HG02678 (cell line): ENCODE data around the gene KLHL40.

Source experiments
- ATAC-seq: cut with Tn5 transposase; IDR thresholded peaks from one replicate; pipeline ENCODE4 v1.9.1; 2021; ENCODE audit warnings: mild to moderate bottlenecking, moderate library complexity; ENCODE audit not compliant: unreplicated experiment

KLHL40 gene

DNA sequence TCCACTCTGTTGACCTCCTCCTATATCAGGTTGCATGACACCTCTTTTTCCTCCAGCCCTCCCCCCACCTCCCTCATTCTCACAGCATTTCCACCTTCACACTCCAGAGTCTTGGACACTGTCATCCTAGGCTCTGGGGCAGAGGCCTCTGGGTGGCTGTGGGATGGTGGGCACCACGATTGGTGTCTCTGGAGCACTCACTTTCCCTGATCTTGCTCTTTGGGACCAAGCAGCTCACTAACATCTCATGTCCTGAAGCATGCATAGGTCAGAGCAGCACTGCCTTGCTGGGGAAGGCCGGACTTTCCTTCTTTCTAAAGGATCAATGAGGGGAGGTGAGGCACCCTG is 16.9 kb upstream of the KLHL40 start:
- ATAC-seq: no peak

DNA sequence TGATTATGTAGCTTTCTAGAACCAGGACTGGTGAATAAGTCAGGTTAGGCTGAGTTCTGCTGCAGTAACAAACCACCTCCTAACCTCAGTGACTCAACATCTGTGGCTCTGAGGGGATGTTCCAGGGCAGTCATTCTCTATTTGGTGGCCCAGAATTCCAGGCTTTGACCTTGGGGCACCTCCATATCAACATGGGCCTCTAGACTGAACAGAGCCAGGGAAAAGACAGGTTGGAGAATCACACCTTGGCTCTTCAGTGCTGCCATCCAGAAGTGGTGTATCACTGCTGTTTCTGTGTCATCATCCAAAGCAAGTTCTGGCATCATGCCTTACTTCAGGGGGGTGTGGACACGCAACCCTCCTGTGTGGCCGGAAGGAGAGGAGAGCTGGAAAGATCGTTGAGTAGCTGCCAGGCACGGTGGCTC is 16.5 kb upstream of the KLHL40 start:
- no peak for ATAC-seq

DNA sequence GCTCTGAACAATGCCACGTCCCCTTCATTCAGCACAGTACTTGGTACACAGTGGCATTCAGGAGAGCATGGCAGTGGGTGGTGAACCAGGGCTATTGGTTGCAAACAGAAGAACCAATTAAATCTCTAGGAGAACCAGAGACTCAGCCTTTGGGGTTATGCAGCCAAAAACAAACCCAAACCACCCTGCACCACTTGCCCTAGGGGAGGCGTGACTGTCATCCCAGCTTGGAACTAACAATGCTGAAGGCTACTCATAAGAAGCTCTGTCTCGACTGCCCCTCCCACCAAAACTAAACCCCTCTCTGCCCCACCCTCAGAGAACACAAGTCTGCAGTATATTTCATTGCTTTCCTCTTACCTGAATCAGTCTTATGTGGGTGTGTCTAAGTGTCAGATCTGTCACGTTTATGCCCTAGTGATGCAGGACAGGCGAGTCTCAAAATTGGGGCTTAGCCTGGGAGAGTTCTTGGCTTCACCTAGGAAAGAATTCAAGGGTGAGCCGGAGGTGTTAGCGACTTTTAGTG is 15.2 kb upstream of the KLHL40 start:
- no peak for ATAC-seq

DNA sequence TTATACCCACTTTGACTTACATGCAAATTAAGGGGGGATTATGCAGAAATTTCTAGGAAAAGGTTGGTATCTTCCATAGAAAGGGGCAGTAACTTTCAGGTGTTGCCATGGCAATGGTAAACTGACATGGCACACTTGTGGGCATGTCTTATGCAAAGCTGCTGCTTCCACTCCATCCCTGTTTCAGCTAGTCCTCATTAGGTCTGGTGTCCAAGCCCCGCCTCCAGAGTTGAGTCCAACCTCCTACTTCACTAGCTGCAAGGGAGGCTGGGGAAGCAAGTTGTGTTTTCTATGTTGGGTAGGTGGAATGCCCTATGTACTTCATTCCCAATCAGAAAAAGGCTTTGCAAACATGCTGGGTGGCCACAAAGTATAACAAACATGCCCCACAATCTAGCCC is 14.7 kb upstream of the KLHL40 start:
- ATAC-seq: no peak

DNA sequence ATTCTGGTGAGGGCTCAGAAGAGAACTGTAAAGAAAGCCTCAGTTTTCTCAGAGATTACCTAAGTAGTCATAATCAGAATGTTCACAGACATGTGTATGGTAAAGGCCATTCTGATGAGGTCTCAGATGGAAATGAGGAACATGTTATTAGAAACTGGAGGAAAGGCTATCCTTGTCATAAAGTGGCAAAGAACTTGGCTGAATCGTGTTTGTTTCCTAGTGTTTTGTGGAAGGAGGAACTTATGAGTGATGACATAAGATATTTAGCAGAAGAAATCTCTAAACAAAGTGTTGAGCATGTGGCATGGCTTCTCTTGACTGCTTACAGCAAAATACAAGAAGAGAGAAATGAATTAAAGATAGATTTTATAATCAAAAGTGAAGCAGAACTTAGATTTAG is 12.8 kb upstream of the KLHL40 start:
- no peak for ATAC-seq

DNA sequence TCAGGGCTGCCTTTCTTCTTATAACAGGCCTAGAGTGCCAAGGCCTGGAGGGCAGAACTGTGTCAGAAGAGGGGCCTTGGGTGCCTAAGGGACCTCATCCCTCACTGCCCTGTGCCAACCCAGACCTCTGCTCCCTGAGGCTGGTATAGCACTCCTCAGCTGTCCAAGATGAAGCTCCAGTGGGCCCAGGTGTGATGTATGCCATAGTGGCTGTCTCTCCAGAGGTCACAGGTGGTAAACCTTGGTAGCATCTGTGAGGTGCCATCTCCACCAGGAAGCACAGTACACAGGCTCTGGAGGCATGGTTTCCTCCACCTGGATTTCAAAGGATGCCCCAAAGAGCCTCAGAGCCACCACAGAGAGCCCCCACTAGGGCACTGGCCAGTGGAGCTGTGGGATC is 12.3 kb upstream of the KLHL40 start:
- no peak for ATAC-seq

DNA sequence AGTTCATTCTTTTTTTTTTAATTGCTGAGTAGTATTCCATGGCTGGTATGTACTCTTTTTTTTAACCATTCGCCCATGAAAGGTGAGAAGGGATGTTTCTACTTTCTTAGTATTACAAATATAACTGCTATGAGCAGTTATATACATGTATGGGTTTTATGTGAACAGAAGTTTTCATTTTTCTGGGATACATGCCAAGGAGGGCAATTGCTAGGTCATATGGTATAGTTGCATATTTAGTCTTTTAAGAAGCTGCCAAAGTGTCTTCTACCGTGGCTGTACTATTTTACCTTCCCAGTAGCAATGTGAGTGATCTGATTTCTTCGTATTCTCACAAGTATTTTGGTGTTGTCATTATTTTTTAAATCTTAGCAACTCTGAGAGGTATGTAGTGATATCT is 11.2 kb upstream of the KLHL40 start:
- no peak for ATAC-seq

DNA sequence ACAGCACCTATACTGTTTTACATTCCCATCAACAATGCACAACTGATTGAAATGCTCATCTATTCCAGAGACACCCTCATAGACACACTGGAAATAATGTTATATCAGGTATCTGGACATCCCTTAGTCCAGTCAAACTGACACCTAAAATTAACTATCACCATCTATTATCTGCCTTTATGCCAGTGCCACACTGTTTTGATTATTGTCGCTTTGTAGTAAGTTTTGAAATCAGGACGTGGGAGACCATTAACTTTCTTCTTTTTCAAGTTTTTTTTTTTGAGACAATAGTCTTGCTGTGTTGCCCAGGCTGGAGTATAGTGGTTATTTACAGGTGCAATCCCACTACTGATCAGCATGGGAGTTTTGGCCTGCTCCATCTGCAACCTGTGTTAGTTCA is 9.4 kb upstream of the KLHL40 start:
- ATAC-seq: no peak

DNA sequence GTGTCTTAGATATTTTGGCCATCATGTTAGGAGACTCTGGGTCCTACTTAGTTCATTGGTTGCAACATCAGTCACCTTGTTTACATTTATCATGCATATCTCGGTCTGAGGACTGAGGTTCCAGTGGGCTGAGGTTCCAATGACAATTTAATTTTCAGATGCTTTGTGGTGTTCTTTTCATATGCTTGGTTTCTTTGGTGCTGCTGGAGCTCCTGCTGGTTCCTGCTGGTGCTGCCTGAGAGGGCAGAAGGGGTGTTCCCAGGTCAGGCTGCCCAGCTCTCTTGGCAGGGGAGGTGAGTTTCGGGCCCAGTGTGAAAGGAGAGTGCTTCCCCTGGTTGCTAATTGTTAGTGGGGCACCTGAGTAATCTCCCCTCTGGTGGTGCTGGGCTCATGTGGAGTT is 6.9 kb upstream of the KLHL40 start:
- no peak for ATAC-seq

DNA sequence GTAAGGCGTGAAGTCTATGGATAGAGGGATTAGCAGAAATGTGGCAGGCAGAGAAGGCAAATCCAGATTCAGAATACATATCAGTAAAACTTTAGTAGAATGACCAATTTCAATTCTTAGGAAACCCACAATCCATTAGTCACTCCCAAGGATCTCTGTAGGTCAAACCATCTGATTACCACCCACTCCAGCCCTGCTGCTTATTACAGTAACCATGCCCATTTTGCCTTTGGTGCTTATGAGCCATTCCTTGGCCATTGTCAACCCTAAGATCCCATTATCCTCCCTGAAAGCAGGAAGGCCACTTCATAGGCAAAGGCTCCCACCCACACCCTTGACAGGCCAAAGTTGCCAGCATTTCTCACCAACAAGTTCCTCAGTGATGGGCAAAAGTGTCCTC is 5.1 kb upstream of the KLHL40 start:
- ATAC-seq: no peak

DNA sequence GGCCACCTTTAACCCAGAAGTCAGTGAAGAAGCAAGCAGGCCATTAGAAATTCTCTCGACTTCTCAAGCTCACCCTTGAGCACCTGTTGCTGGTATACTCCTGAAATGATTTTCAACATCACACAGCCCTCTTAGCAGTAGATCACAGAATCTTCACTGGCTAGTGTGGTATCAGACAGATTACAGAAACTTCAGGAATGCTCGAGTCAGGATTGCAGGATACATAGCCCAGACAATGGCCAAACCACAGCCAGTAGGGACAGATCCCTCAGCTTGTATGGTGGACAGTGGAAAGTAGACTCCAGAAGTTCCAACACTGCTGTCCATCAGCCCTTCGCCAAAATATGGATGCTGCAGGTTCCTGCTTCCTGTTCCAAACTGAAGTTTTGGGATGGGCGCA is 4.5 kb upstream of the KLHL40 start:
- ATAC-seq: no peak

DNA sequence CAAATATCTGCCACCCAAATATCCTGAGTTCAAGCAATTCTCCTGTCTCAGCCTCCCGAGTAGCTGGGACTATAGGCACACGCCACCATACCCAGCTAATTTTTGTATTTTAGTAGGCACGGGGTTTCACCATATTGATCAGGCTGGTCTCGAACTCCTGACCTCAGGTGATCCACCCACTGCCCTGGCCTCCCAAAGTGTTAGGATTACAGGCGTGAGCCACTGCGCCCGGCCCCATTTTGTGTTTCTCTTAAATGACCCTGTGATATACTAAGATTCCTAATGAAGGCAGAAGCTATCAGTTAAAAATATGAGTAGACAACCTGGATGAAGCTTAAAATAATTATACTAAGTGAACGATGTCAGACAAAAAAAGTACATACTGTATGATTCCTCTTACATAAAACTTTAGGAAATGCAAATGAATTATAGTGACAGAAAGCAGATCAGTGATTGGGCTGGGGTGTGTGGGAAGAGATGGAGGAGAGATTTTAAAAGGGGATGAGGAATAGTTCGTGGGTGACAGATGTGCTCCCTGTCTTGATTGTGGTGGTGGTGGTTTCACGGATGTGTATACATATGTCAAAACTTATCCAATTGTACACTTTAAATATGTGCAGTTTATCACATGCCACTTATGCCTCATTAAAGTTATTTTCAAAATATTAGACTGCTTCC is 3.8 kb upstream of the KLHL40 start:
- no peak for ATAC-seq

DNA sequence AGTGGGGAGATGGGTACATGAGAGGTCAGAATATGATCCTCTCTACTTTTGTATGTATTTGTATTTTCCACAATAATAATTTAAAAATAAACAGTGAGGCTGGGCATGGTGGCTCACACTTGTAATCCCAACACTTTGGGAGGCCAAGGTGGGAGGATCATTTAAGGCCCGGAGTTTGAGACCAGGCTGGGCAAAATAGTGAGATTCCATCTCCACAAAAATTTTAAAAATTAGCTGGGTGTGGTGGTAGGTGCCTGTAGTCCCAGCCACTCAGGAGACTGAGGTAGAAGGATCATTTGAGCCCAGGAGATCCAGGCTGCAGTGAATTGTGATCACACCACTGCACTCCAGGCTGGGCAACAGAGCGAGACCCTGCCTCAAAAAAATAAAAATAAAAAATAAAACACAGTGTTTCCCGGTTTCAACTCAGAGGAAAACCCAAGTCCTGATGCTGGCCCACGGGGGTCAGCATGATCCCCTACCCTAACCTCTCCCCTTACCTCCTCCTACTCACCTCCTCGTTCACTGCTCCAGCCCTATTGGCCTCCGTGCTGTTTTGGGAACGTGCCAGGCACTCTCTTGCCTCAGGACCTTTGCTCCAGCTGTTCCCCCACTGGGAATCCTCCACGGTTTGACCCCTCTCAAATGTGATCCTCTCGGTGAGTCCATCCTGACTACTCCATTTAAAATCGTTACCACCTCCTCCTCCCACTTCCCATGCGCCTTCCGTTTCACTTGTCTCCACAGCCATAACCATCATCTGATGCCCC is 2.9 kb upstream of the KLHL40 start:
- ATAC-seq: no peak

DNA sequence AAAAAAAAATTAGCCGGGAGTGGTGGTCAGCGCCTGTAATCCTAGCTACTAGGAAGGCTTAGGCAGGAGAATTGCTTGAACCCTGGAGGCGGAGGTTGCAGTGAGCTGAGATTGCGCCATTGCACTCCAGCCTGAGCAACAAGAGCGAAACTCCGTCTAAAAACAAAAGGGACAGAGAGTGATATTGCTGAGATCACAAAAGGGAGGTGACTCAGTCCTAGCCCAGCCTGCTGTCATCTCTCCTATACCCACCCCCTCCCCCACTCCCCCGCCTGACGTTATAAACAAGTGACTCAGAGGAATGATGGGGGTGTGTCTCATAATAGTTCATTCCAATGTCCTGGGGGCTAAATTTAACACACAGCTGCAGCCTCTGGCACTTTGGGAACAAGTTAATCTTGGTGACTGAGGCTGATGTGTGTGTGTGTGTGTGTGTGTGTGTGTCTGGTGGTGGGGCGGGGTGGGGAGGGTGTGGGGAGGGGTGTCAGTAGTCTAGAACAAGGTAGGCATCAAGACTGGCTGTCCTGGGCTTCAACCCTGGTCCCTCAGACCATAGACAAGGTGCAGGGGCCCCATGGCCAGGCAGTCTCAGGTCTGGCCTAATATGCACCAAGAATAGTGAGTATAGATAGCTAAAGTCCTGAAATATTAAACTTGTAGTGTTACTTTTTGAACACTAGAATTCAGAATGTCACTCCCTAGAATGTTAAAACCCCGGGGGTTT is 1.3 kb upstream of the KLHL40 start:
- no peak for ATAC-seq

DNA sequence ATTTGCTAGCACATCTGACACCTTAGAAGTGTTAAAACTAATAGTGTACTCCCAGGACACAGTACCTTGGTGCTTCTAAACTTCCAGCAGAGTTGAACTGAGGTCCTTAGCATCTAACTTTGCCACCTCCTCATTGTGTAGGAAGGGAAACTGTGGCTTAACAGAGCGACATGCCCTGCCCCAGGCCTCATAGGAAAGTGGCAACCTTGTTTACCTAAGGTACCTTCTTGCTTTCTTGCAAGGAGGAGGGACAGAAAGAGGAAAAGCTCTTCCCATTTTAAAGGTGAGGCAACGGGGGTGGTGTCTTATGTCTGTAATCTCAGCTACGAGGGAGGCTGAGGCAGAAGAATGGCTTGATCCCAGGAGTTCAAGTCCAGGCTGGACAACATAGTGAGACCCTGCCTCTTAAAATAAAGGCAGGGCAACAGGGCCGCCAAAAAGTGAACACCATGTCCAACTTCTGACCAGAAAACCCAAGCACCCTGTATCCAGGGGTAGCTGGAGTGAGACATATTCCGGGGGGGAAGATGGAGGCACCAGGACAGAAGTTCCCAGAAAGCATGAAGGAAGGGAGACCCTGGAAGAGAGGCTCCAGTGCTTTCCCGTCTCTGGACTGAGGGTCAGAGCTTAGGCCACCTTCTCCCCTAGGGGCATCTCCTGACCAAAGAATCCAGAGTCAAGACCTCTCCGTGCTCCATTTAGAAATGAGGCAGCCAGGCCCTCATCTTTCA is 540 bp upstream of the KLHL40 start:
- no peak for ATAC-seq

DNA sequence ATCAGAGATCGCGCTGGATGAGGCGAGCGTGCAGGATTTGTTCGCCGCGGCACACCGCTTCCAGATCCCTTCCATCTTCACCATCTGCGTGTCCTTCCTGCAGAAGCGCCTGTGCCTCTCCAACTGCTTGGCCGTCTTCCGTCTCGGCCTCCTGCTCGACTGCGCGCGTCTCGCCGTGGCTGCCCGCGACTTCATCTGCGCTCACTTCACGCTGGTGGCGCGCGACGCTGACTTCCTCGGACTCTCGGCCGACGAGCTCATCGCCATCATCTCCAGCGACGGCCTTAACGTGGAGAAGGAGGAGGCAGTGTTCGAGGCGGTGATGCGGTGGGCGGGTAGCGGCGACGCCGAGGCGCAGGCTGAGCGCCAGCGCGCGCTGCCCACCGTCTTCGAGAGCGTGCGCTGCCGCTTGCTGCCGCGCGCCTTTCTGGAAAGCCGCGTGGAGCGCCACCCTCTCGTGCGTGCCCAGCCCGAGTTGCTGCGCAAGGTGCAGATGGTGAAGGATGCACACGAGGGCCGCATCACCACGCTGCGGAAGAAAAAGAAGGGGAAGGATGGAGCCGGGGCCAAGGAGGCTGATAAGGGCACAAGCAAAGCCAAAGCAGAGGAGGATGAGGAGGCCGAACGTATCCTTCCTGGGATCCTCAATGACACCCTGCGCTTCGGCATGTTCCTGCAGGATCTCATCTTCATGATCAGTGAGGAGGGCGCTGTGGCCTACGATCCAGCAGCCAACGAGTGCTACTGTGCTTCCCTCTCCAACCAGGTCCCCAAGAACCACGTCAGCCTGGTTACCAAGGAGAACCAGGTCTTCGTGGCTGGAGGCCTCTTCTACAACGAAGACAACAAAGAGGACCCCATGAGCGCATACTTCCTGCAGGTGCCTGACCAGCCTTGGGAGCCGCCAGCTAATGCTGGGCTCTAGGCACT is 819 bp downstream of the KLHL40 start:
- no peak for ATAC-seq

DNA sequence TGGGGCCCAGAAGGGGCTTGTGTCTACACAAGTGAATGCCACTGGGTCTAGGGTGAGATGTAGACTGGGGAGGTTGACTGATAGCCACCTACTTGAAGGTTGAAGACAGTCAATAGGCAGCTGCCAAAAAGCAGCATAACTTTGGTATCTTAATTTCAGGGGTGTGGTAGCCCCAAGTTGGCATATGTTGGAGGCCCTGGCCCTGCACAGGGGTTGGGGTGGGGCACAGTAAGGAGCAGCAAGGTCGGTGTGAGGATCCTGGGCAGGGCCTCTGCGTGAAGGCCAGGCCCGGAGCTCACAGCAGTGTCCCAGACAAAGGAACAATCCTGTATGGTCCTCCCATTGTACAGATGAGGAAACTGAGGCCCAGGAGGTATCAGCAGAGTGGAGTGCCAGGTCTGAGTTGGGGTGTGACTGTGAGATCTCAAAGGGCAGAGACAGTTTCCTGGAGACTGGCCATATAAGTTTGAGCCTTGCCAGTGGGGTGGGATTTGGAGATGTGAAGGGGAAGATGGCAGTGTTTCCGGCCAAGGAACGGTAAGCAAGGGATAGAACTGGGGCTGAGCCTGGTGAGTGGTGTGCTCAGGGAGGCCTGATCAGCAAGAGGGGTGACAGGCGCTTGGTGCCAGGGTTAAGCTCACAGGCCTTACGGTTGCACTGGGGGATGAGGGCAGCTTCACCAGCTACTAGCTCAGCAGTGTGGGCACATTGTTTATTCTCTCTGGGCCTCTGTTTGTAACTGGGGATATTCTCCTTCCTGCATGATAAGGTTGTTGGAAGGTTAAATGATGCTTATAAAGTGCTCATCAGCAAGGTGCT is 1.7 kb downstream of the KLHL40 start:
- ATAC-seq: no peak

DNA sequence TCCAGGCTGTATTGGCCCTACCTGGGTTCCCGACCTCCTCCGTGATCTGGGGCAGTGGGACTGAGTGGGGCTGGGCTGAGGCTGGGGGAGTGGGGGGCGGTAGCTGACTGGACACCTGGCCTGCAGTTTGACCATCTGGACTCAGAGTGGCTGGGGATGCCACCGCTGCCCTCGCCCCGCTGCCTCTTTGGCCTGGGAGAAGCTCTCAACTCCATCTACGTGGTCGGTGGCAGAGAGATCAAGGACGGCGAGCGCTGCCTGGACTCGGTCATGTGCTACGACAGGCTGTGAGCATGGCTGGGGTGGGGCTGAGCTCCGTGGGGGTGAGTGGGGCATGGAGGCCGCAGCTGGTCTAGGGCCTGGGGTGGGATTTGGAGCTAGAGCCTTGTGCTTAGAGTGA is 2.7 kb downstream of the KLHL40 start:
- ATAC-seq: no peak
